ENCODE results near the gene R3HDM1. TPM values are rescaled to one million over a fixed set of nuclear protein-coding genes. Genes with fewer than 3 reads are reported as not detected.

R3HDM1 gene
- polyA plus RNA-seq, 1 donor: 23.5 TPM

GRCh38 chr2:135768863-135769262 is 237.6 kb downstream of the R3HDM1 start:
- Histone ChIP-seq H3K27ac (ENCODE audit: low read length) (no peak overlapping the region), H3K27me3 (ENCODE audit: control insufficient read depth, insufficient read depth, low read length) (no peaks in the 10 kb centered on the region), H3K36me3 (ENCODE audit: control insufficient read depth, insufficient read depth, low read length) (peaks cover 82% of the 10 kb centered on the region), H3K9me3 (ENCODE audit: control insufficient read depth, low read depth, low read length) (no peaks in the 10 kb centered on the region), H3K4me3 (ENCODE audit: low read length) (no peak overlapping the region), H3K4me1 (ENCODE audit: control insufficient read depth, insufficient read depth, low read length) (no peaks in the 10 kb centered on the region)
- DNase-seq: no peak
- 100% methylated on average over 1 of the region's 8 CpGs for WGBS (ENCODE audit: insufficient coverage, low lambda C conversion rate)

- DNase-seq: no peak
- H3K9me3 ChIP-seq (ENCODE audit: control insufficient read depth, low read depth, low read length): no peaks in the 10 kb centered on the region
- WGBS (ENCODE audit: insufficient coverage, low lambda C conversion rate): 100% methylated on average over 1 of the region's 2 CpGs
- no peak overlapping the region for H3K27ac ChIP-seq (ENCODE audit: low read length)
- H3K4me3 ChIP-seq (ENCODE audit: low read length): no peak overlapping the region
- H3K4me1 ChIP-seq (ENCODE audit: control insufficient read depth, insufficient read depth, low read length): no peaks in the 10 kb centered on the region
- H3K36me3 ChIP-seq (ENCODE audit: control insufficient read depth, insufficient read depth, low read length): peaks cover 78% of the 10 kb centered on the region
- H3K27me3 ChIP-seq (ENCODE audit: control insufficient read depth, insufficient read depth, low read length): no peaks in the 10 kb centered on the region
Measured at GRCh38 chr2:135773319-135773718, 242.0 kb downstream of the R3HDM1 start.

- H3K27ac ChIP-seq (ENCODE audit: low read length): no peak overlapping the region
- H3K27me3 ChIP-seq (ENCODE audit: control insufficient read depth, insufficient read depth, low read length): no peaks in the 10 kb centered on the region
- peaks cover 77% of the 10 kb centered on the region for H3K36me3 ChIP-seq (ENCODE audit: control insufficient read depth, insufficient read depth, low read length)
- no peaks in the 10 kb centered on the region for H3K4me1 ChIP-seq (ENCODE audit: control insufficient read depth, insufficient read depth, low read length)
- no peaks in the 10 kb centered on the region for H3K9me3 ChIP-seq (ENCODE audit: control insufficient read depth, low read depth, low read length)
- H3K4me3 ChIP-seq (ENCODE audit: low read length): no peak overlapping the region
- DNase-seq: no peak
Measured at GRCh38 chr2:135773917-135774316, 242.6 kb downstream of the R3HDM1 start.

Other genes with a start within 250 kb of the R3HDM1 start
- 3.8 TPM for gene ZRANB3, start 266 bp upstream of the R3HDM1 start, polyA plus RNA-seq
- 129 TPM for gene UBXN4, start 210.4 kb downstream of the R3HDM1 start, polyA plus RNA-seq